A549 (cell line): ENCODE data around the gene ANKRD13D. TPM values are rescaled to one million over a fixed set of nuclear protein-coding genes. Genes with fewer than 3 reads are reported as not detected.

Experiments used
- ATAC-seq, 2 experiments: fragments of 200-7000 bp in 1 of 2; fragments of >200 bp in 1 of 2; cut with Nextera tagmentation in 1 of 2; cut with Tn5 transposase in 1 of 2; 3 replicates each; pipeline versions ENCODE4 v1.8.0 to v1.9.1; 2018 to 2020; ENCODE audit warnings: mild to moderate bottlenecking in 1 of 2, moderate library complexity in 1 of 2
- CTCF ChIA-PET: fragments of 300-600 bp; sonication (Branson Sonifier 250); formaldehyde crosslinking; extraction: SDS; loops from one replicate; lab custom pipeline; 2021; ENCODE audit warnings: antibody characterized with exemption, inconsistent platforms; lab: Yijun Ruan, JAX
- POLR2A ChIA-PET: fragments of 350-600 bp; formaldehyde crosslinking; extraction: SDS; loops from one replicate; lab custom pipeline; 2021; ENCODE audit warnings: antibody characterized with exemption, inconsistent platforms; lab: Yijun Ruan, JAX
- DNase-seq, 2 experiments: peaks; one replicate each; pipeline versions ENCODE4 v3.0.0 to v3.0.0-alpha.2; 2011 to 2016; ENCODE audit warnings: low read depth in 1 of 2, low spot score in 1 of 2
- FAIRE-seq: peaks from 2 replicates; lab custom pipeline; 2011; peaks lifted over from hg19 to GRCh38; lab: Jason Lieb, UNC
- H3K27ac ChIP-seq, 2 experiments: fragments of >200 bp; sonication (Bioruptor Twin); formaldehyde crosslinking; 3 replicates each; pipeline ENCODE4 v1.5.1; 2016 to 2017
- H3K4me1 ChIP-seq: fragments of >200 bp; sonication (Bioruptor Twin); formaldehyde crosslinking; 3 replicates; pipeline ENCODE4 v1.6.1; 2016
- H3K4me2 ChIP-seq: fragments of >200 bp; sonication (Bioruptor Twin); formaldehyde crosslinking; 3 replicates; pipeline ENCODE4 v1.6.1; 2016
- H3K4me3 ChIP-seq: fragments of >200 bp; sonication (Bioruptor Twin); formaldehyde crosslinking; 3 replicates; pipeline ENCODE4 v1.5.1; 2016
- H3K9me3 ChIP-seq: fragments of >200 bp; sonication (Bioruptor Twin); formaldehyde crosslinking; 3 replicates; pipeline ENCODE4 v1.6.1; 2016
- CBX2 ChIP-seq: fragments of 200-600 bp; sonication (generic); IDR thresholded peaks from 2 replicates; pipeline ENCODE4 v1.6.1; 2016; ENCODE audit warnings: low read depth, mild to moderate bottlenecking, borderline replicate concordance
- CHD4 ChIP-seq: fragments of 200-600 bp; sonication (generic); IDR thresholded peaks from 2 replicates; pipeline ENCODE4 v1.6.1; 2016; ENCODE audit warnings: antibody characterized with exemption, mild to moderate bottlenecking, borderline replicate concordance
- EHF ChIP-seq: fragments of 250-450 bp; sonication (Bioruptor Pico); IDR thresholded peaks from 2 replicates; pipeline ENCODE4 v1.5.0; 2020; ENCODE audit warnings: mild to moderate bottlenecking
- EHMT2 ChIP-seq: fragments of 200-600 bp; sonication (generic); IDR thresholded peaks from 2 replicates; pipeline ENCODE4 v1.6.1; 2016; ENCODE audit warnings: antibody characterized with exemption, low read depth, mild to moderate bottlenecking, moderate library complexity
- EP300 ChIP-seq, 2 experiments: fragments of >200 bp; sonication (Bioruptor Twin); formaldehyde crosslinking; IDR thresholded peaks; 2 replicates in 1 of 2; 3 replicates in 1 of 2; pipeline ENCODE4 v1.6.1; 2016 to 2017
- FOSL2 ChIP-seq, 2 experiments: fragments of 450-650 bp in 1 of 2; fragments of >200 bp in 1 of 2; sonication (Bioruptor Twin) in 1 of 2; formaldehyde crosslinking; IDR thresholded peaks; 2 replicates each; pipeline versions ENCODE4 v1.5.0 to v1.6.1; 2016 to 2020; ENCODE audit warnings: mild to moderate bottlenecking in 1 of 2, moderate library complexity in 1 of 2
- GATA3 ChIP-seq: IDR thresholded peaks from 2 replicates; pipeline ENCODE4 v1.6.1; 2012; ENCODE audit warnings: borderline replicate concordance
- HDAC2 ChIP-seq: fragments of 200-600 bp; sonication (generic); IDR thresholded peaks from 2 replicates; pipeline ENCODE4 v1.6.1; 2016
- HEYL ChIP-seq: fragments of 250-450 bp; sonication (Bioruptor Pico); IDR thresholded peaks from 2 replicates; pipeline ENCODE4 v1.8.0; 2021; ENCODE audit warnings: mild to moderate bottlenecking, moderate library complexity
- HOXB13 ChIP-seq: fragments of 250-450 bp; sonication (Bioruptor Pico); IDR thresholded peaks from 2 replicates; pipeline ENCODE4 v1.5.0; 2020; ENCODE audit warnings: low read depth, mild to moderate bottlenecking, moderate library complexity
- HOXB5 ChIP-seq: fragments of 250-450 bp; sonication (Bioruptor Pico); IDR thresholded peaks from 2 replicates; pipeline ENCODE4 v1.5.0; 2020; ENCODE audit warnings: mild to moderate bottlenecking, moderate library complexity
- JUN ChIP-seq, 2 experiments: fragments of >200 bp; sonication (Bioruptor Twin); formaldehyde crosslinking; IDR thresholded peaks; 2 replicates in 1 of 2; 3 replicates in 1 of 2; pipeline ENCODE4 v1.6.1; 2016 to 2017
- KDM5A ChIP-seq: fragments of 200-600 bp; sonication (generic); IDR thresholded peaks from 2 replicates; pipeline ENCODE4 v1.6.1; 2016; ENCODE audit warnings: antibody characterized with exemption, mild to moderate bottlenecking
- MAFK ChIP-seq: fragments of 450-650 bp; IDR thresholded peaks from 2 replicates; pipeline ENCODE4 v1.6.1; 2014; ENCODE audit not compliant: partially characterized antibody
- NFE2L2 ChIP-seq: fragments of 150-350 bp; conservative IDR thresholded peaks from 2 replicates; pipeline ENCODE4 v1.6.1; 2014; ENCODE audit warnings: low read length
- NPAS2 ChIP-seq: fragments of 250-450 bp; sonication (Bioruptor Pico); IDR thresholded peaks from 2 replicates; pipeline ENCODE4 v1.8.0; 2022; ENCODE audit warnings: mild to moderate bottlenecking, moderate library complexity, borderline replicate concordance
- POLR2AphosphoS2 ChIP-seq: conservative IDR thresholded peaks from 2 replicates; pipeline ENCODE4 v1.6.1; 2012; ENCODE audit warnings: low read length, improper control_type of control experiment, inconsistent platforms
- RFX5 ChIP-seq: fragments of 450-650 bp; IDR thresholded peaks from 2 replicates; pipeline ENCODE4 v1.7.1; 2014; ENCODE audit warnings: antibody characterized with exemption, mild to moderate bottlenecking, moderate library complexity
- SREBF2 ChIP-seq: fragments of 450-650 bp; IDR thresholded peaks from 2 replicates; pipeline ENCODE4 v1.6.1; 2014; ENCODE audit warnings: mild to moderate bottlenecking, moderate library complexity
- TP53 ChIP-seq: fragments of 250-450 bp; sonication (Bioruptor Pico); IDR thresholded peaks from 2 replicates; pipeline ENCODE4 v1.5.0; 2021; ENCODE audit warnings: mild to moderate bottlenecking, moderate library complexity
- ZC3H11A ChIP-seq: fragments of 450-650 bp; IDR thresholded peaks from 2 replicates; pipeline ENCODE4 v1.6.1; 2014; ENCODE audit warnings: antibody characterized with exemption, mild to moderate bottlenecking
- ZFP36 ChIP-seq: fragments of 450-650 bp; IDR thresholded peaks from 2 replicates; pipeline ENCODE4 v1.6.1; 2014; ENCODE audit warnings: borderline replicate concordance; ENCODE audit not compliant: partially characterized antibody
- ZSCAN20 ChIP-seq: fragments of 250-450 bp; sonication (Bioruptor Pico); IDR thresholded peaks from 2 replicates; pipeline ENCODE4 v1.8.0; 2022; ENCODE audit warnings: mild to moderate bottlenecking, moderate library complexity
- WGBS: methylation state at CpG from one replicate; pipeline ENCODE4 v1.1.6; 2017; ENCODE audit errors: missing lambda C conversion rate; 5-methylcytosine and 5-hydroxymethylcytosine counted together
- polyA plus RNA-seq, 4 experiments: library from polyadenylated mRNA; depleted of rRNA in 3 of 4; stranded (reverse); fragments of >200 nt; fragmentation: RNase III in 1 of 4; extraction: RNeasy Plus Mini Kit Qiagen cat#74134 plus additional on column Dnase treatment in 1 of 4; gene quantifications; 2 replicates in 3 of 4; 3 replicates in 1 of 4; pipeline ENCODE4 v1.2.3, GENCODE V29; 2011 to 2017
- TF ChIP-seq, protein P1 (sequence below): fragments of 450-650 bp; IDR thresholded peaks from 2 replicates; pipeline ENCODE4 v1.6.1; 2014; ENCODE audit warnings: antibody characterized with exemption
- TF ChIP-seq, protein P2 (sequence below): fragments of >200 bp; sonication (Bioruptor Twin); formaldehyde crosslinking; IDR thresholded peaks from 3 replicates; pipeline ENCODE4 v1.6.1; 2016
- TF ChIP-seq, protein P3 (sequence below): fragments of 250-450 bp; sonication (Bioruptor Pico); IDR thresholded peaks from 2 replicates; pipeline ENCODE4 v1.5.0; 2021; ENCODE audit warnings: mild to moderate bottlenecking, moderate library complexity, borderline replicate concordance
- TF ChIP-seq, protein P4 (sequence below): fragments of >200 bp; sonication (Bioruptor Twin); formaldehyde crosslinking; IDR thresholded peaks from 2 replicates; pipeline ENCODE4 v1.6.1; 2016
- TF ChIP-seq, protein P5 (sequence below): fragments of 250-450 bp; sonication (Bioruptor Pico); IDR thresholded peaks from 2 replicates; pipeline ENCODE4 v1.5.0; 2020; ENCODE audit warnings: low read depth, mild to moderate bottlenecking, moderate library complexity
- TF ChIP-seq, protein P6 (sequence below): fragments of 150-350 bp; IDR thresholded peaks from 2 replicates; pipeline ENCODE4 v1.6.1; 2014; ENCODE audit warnings: low read depth, mild to moderate bottlenecking, low read length

Gene ANKRD13D
- polyA plus RNA-seq, 2 of the 4 experiments (the other 2 are of a cell fraction) = 17.0 to 24.2 TPM

DNA sequence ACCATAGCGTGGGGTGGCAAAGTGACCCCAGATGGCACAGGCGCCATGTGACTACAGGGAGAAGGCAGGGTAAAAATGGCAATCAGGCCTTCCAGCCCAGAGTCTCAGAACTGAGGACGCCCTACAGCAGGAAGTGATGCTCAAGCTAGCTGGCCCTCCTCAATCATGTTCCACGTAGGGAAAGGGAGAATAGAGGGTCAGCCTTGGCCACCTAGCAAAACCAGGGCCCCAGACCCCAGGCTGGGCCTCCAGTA, 978 bp upstream of the ANKRD13D start:
- FAIRE-seq (no peak), ATAC-seq (peak in 1 of 2 experiments; percentile 6; a peak in 2 of 6 replicates), DNase-seq (no peak)
- CTCF ChIA-PET = interaction anchor here (0.6 to 3.4 kb wide), 9 partner anchors 9 to 95 kb away, joined by 3 to 19 read pairs (median 3); no protein-coding TSS in a partner anchor
- peak overlapping the region; percentile 95 to 98 for H3K27ac ChIP-seq
- H3K4me1 ChIP-seq = peaks cover 19% of the 10 kb centered on the region
- peak overlapping the region; percentile 68 for H3K4me2 ChIP-seq
- peak overlapping the region; percentile 65 for H3K4me3 ChIP-seq
- POLR2A ChIA-PET = interaction anchor here (1.0 to 2.9 kb wide), 17 partner anchors 9 to 444 kb away, joined by 3 to 13 read pairs (median 4); partner anchors contain the start of genes GRK2, KDM2A and SSH3
- 51% methylated on average over 4 of the region's 4 CpGs for whole genome bisulfite sequencing
- H3K9me3 ChIP-seq = no peaks in the 10 kb centered on the region
- TF ChIP-seq HOXB13 (peak; percentile 69; the same call in 1 of the 2 replicates), MAFK (no peak)
- TF ChIP-seq, protein P1, sequence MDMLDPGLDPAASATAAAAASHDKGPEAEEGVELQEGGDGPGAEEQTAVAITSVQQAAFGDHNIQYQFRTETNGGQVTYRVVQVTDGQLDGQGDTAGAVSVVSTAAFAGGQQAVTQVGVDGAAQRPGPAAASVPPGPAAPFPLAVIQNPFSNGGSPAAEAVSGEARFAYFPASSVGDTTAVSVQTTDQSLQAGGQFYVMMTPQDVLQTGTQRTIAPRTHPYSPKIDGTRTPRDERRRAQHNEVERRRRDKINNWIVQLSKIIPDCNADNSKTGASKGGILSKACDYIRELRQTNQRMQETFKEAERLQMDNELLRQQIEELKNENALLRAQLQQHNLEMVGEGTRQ = 0 out of 2 replicates have a peak, but pooled peaks have one; percentile 38

DNA sequence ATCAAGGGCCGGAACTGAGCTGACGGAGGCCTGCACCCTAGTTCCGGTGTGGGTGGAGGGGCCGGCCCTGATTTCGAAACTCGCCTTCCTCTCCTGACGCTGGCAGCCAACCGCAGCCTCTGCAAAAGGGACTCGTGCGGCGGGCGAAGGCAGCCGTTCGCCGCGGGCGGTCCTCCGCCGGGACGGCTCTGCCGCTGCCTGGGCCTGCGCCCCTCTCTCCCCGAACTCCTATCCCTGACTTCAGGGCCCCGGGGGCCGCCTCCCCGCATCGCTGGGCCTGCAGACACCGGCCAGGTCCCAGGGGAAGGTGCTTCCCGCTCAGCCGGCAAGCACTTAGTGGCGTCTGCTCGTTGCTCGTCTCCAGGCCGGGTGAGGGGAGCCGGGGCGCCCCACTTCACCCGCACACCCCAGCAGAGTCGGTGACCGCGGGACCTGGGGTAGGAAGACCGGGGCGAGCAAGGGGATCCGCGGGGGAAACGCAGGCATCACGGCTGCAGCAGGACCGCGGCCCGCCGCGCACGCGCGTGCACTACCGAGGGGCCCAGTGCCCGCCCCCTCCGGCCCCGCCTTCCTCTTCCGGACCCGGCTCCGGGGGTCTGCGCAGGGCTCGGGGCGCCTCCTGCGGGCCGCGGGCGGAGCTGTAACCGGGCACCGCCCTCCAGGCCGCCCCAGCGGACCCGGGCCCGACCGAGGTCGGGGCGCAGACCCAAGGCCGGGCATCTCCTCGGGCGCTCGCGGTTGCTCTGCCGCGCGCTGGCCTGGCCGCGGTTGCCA, 464 bp upstream of the ANKRD13D start:
- FAIRE-seq = no peak
- Histone ChIP-seq H3K4me2 (peak overlapping the region; percentile 68), H3K27ac (peak overlapping the region; percentile 95 to 98), H3K9me3 (no peaks in the 10 kb centered on the region), H3K4me1 (peaks cover 19% of the 10 kb centered on the region), H3K4me3 (peak overlapping the region; percentile 65)
- ATAC-seq = peak; percentile 72 to 82
- ChIA-PET POLR2A (interaction anchor here (0.5 to 2.9 kb wide), 19 partner anchors 9 to 445 kb away, joined by 3 to 13 read pairs (median 4); partner anchors contain the start of genes GRK2, KDM2A and SSH3), CTCF (interaction anchor here (0.5 to 3.4 kb wide), 16 partner anchors 8 to 164 kb away, joined by 3 to 19 read pairs (median 3); partner anchors contain the start of gene SSH3)
- DNase-seq = peak; percentile 83 to 89
- 0% methylated on average over 7 of the region's 87 CpGs for WGBS
- no peak for TF ChIP-seq NPAS2 (CRISPR knock-in tag)
- TF ChIP-seq, protein P2, sequence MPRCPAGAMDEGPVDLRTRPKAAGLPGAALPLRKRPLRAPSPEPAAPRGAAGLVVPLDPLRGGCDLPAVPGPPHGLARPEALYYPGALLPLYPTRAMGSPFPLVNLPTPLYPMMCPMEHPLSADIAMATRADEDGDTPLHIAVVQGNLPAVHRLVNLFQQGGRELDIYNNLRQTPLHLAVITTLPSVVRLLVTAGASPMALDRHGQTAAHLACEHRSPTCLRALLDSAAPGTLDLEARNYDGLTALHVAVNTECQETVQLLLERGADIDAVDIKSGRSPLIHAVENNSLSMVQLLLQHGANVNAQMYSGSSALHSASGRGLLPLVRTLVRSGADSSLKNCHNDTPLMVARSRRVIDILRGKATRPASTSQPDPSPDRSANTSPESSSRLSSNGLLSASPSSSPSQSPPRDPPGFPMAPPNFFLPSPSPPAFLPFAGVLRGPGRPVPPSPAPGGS = peak; percentile 64; the same call in 2 of the 3 replicates
- TF ChIP-seq POLR2AphosphoS2 = no peak
- TF ChIP-seq ZSCAN20 (CRISPR knock-in tag) = no peak
- TF ChIP-seq, protein P3, sequence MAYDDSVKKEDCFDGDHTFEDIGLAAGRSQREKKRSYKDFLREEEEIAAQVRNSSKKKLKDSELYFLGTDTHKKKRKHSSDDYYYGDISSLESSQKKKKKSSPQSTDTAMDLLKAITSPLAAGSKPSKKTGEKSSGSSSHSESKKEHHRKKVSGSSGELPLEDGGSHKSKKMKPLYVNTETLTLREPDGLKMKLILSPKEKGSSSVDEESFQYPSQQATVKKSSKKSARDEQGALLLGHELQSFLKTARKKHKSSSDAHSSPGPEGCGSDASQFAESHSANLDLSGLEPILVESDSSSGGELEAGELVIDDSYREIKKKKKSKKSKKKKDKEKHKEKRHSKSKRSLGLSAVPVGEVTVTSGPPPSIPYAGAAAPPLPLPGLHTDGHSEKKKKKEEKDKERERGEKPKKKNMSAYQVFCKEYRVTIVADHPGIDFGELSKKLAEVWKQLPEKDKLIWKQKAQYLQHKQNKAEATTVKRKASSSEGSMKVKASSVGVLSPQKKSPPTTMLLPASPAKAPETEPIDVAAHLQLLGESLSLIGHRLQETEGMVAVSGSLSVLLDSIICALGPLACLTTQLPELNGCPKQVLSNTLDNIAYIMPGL (CRISPR knock-in tag) = no peak
- TF ChIP-seq SREBF2 = no peak
- no peak for TF ChIP-seq CHD4
- no peak for TF ChIP-seq RFX5
- TF ChIP-seq EHF = 0 out of 2 replicates have a peak, but pooled peaks have one; percentile 27
- TF ChIP-seq KDM5A = no peak; the same call in 1 of the 2 replicates
- TF ChIP-seq NFE2L2 = no peak
- no peak for TF ChIP-seq HEYL (CRISPR knock-in tag)
- no peak for TF ChIP-seq CBX2
- TF ChIP-seq GATA3 = peak; percentile 38; the same call in 1 of the 2 replicates
- TF ChIP-seq, protein P1 = 0 out of 2 replicates have a peak, but pooled peaks have one; percentile 25
- no peak for TF ChIP-seq FOSL2 (IDR thresholded peaks at IDR 0.05)
- TF ChIP-seq FOSL2 (CRISPR knock-in tag; IDR thresholded peaks at IDR 0.05) = no peak
- peak; percentile 86 to 91 for TF ChIP-seq JUN (IDR thresholded peaks at IDR 0.05)
- no peak for TF ChIP-seq ZFP36
- TF ChIP-seq ZC3H11A = no peak
- TF ChIP-seq, protein P4, sequence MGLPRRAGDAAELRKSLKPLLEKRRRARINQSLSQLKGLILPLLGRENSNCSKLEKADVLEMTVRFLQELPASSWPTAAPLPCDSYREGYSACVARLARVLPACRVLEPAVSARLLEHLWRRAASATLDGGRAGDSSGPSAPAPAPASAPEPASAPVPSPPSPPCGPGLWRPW = no peak
- no peak for TF ChIP-seq EHMT2
- TF ChIP-seq EP300 (IDR thresholded peaks at IDR 0.05) = no peak
- TF ChIP-seq, protein P5, sequence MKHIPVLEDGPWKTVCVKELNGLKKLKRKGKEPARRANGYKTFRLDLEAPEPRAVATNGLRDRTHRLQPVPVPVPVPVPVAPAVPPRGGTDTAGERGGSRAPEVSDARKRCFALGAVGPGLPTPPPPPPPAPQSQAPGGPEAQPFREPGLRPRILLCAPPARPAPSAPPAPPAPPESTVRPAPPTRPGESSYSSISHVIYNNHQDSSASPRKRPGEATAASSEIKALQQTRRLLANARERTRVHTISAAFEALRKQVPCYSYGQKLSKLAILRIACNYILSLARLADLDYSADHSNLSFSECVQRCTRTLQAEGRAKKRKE = peak; percentile 36; the same call in 1 of the 2 replicates
- no peak for TF ChIP-seq TP53
- TF ChIP-seq HDAC2 = no peak
- TF ChIP-seq HOXB5 = 0 out of 2 replicates have a peak, but pooled peaks have one; percentile 5
- TF ChIP-seq, protein P6, sequence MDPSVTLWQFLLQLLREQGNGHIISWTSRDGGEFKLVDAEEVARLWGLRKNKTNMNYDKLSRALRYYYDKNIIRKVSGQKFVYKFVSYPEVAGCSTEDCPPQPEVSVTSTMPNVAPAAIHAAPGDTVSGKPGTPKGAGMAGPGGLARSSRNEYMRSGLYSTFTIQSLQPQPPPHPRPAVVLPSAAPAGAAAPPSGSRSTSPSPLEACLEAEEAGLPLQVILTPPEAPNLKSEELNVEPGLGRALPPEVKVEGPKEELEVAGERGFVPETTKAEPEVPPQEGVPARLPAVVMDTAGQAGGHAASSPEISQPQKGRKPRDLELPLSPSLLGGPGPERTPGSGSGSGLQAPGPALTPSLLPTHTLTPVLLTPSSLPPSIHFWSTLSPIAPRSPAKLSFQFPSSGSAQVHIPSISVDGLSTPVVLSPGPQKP = no peak
